GM23338 (cell line): ENCODE results near the gene REEP6. TPM values are rescaled to one million over a fixed set of nuclear protein-coding genes. Genes with fewer than 3 reads are reported as not detected.

Experiments used
- ATAC-seq: fragments of 200-7000 bp; cut with Tn5 transposase; 3 replicates; pipeline ENCODE4 v1.9.1; 2020
- DNase-seq: peaks from one replicate; pipeline ENCODE4 v3.0.0-alpha.2; 2015; ENCODE audit warnings: low spot score
- H2AFZ ChIP-seq: fragments of 200-600 bp; sonication (generic); 2 replicates; pipeline ENCODE4 v1.8.0; 2016; ENCODE audit warnings: antibody characterized with exemption, mild to moderate bottlenecking, moderate library complexity
- H3F3A ChIP-seq: fragments of 200-600 bp; sonication (generic); replicated peaks from 2 replicates; pipeline ENCODE4 v1.8.0; 2017; ENCODE audit warnings: antibody characterized with exemption, mixed run types, low read depth
- H3K27ac ChIP-seq: fragments of 200-600 bp; sonication (generic); 2 replicates; pipeline ENCODE4 v1.6.1; 2016; ENCODE audit warnings: low read depth
- H3K27me3 ChIP-seq: fragments of 200-600 bp; sonication (generic); 2 replicates; pipeline ENCODE4 v1.8.0; 2016; ENCODE audit warnings: mild to moderate bottlenecking, mixed run types, moderate library complexity; ENCODE audit not compliant: insufficient read depth
- H3K36me3 ChIP-seq: fragments of 200-600 bp; sonication (generic); 2 replicates; pipeline ENCODE4 v1.8.0; 2016; ENCODE audit warnings: mild to moderate bottlenecking; ENCODE audit not compliant: insufficient read depth
- H3K4me1 ChIP-seq: fragments of 200-600 bp; sonication (generic); 2 replicates; pipeline ENCODE4 v1.8.0; 2016; ENCODE audit warnings: mild to moderate bottlenecking, moderate library complexity; ENCODE audit not compliant: insufficient read depth
- H3K4me2 ChIP-seq: fragments of 200-600 bp; sonication (generic); 2 replicates; pipeline ENCODE4 v1.7.1; 2017; ENCODE audit warnings: mixed run types
- H3K4me3 ChIP-seq: fragments of 200-600 bp; sonication (generic); 2 replicates; pipeline ENCODE4 v1.6.1; 2016; ENCODE audit warnings: mixed run types
- H3K79me2 ChIP-seq: fragments of 200-600 bp; sonication (generic); replicated peaks from 2 replicates; pipeline ENCODE4 v1.8.0; 2017; ENCODE audit warnings: mild to moderate bottlenecking; ENCODE audit not compliant: insufficient read depth
- H3K9me2 ChIP-seq: fragments of 200-600 bp; sonication (generic); 2 replicates; pipeline ENCODE4 v1.8.0; 2017; ENCODE audit not compliant: insufficient read depth
- H4K20me1 ChIP-seq: fragments of 200-600 bp; sonication (generic); replicated peaks from 2 replicates; pipeline ENCODE4 v1.8.0; 2017; ENCODE audit warnings: mild to moderate bottlenecking; ENCODE audit not compliant: insufficient read depth
- H3K27ac Mint-ChIP-seq: 2 replicates; pipeline ENCODE4 v1.8.0; 2020; ENCODE audit warnings: inconsistent platforms, mild to moderate bottlenecking, moderate library complexity, mixed read lengths
- H3K27me3 Mint-ChIP-seq: 3 replicates; pipeline ENCODE4 v1.8.0; 2022; ENCODE audit warnings: low read depth, mild to moderate bottlenecking, moderate library complexity, mixed read lengths, inconsistent platforms; ENCODE audit not compliant: insufficient read depth, poor library complexity
- H3K36me3 Mint-ChIP-seq: 3 replicates; pipeline ENCODE4 v1.8.0; 2021; ENCODE audit warnings: low read depth, mild to moderate bottlenecking, inconsistent platforms, moderate library complexity, mixed read lengths
- H3K4me1 Mint-ChIP-seq: 3 replicates; pipeline ENCODE4 v1.8.0; 2020; ENCODE audit warnings: mild to moderate bottlenecking, inconsistent platforms, mixed read lengths
- H3K4me3 Mint-ChIP-seq: 3 replicates; pipeline ENCODE4 v1.8.0; 2021; ENCODE audit warnings: moderate library complexity, mild to moderate bottlenecking, inconsistent platforms, mixed read lengths
- H3K9me3 Mint-ChIP-seq: 3 replicates; pipeline ENCODE4 v1.8.0; 2020; ENCODE audit warnings: moderate library complexity, mild to moderate bottlenecking, inconsistent platforms, mixed read lengths
- CREB1 ChIP-seq: fragments of 250-450 bp; sonication (Bioruptor Pico); IDR thresholded peaks from 2 replicates; pipeline ENCODE4 v1.5.0; 2020; ENCODE audit warnings: low read depth, mild to moderate bottlenecking, moderate library complexity
- EZH2 ChIP-seq: fragments of 200-600 bp; sonication (generic); IDR thresholded peaks from one replicate; pipeline ENCODE4 v1.8.0; 2017; ENCODE audit warnings: antibody characterized with exemption, mild to moderate bottlenecking, low read depth; ENCODE audit not compliant: unreplicated experiment
- EZH2phosphoT487 ChIP-seq: fragments of 200-600 bp; sonication (generic); IDR thresholded peaks from one replicate; pipeline ENCODE4 v1.8.1; 2018; ENCODE audit warnings: antibody characterized with exemption; ENCODE audit not compliant: unreplicated experiment
- JUNB ChIP-seq: IDR thresholded peaks from one replicate; pipeline ENCODE4 v1.6.1; 2016; ENCODE audit warnings: antibody characterized with exemption; ENCODE audit not compliant: unreplicated experiment
- NANOG ChIP-seq: IDR thresholded peaks from 2 replicates; pipeline ENCODE4 v1.6.1; 2016; ENCODE audit warnings: antibody characterized with exemption, borderline replicate concordance
- POLR2AphosphoS5 ChIP-seq: IDR thresholded peaks from 2 replicates; pipeline ENCODE4 v1.6.1; 2016; ENCODE audit warnings: antibody characterized with exemption, low read depth
- REST ChIP-seq: IDR thresholded peaks from one replicate; pipeline ENCODE4 v1.6.1; 2018; ENCODE audit warnings: antibody characterized with exemption; ENCODE audit not compliant: unreplicated experiment
- STAT1 ChIP-seq: IDR thresholded peaks from one replicate; pipeline ENCODE4 v1.6.1; 2016; ENCODE audit warnings: antibody characterized with exemption; ENCODE audit not compliant: unreplicated experiment
- ZNF114 ChIP-seq: fragments of 250-450 bp; sonication (Bioruptor Pico); IDR thresholded peaks from 2 replicates; pipeline ENCODE4 v1.5.0; 2020; ENCODE audit warnings: mild to moderate bottlenecking, moderate library complexity
- ZNF331 ChIP-seq: fragments of 250-450 bp; sonication (Bioruptor Pico); IDR thresholded peaks from 2 replicates; pipeline ENCODE4 v1.5.0; 2020; ENCODE audit warnings: low read depth, mild to moderate bottlenecking, moderate library complexity
- ZNF462 ChIP-seq: fragments of 250-450 bp; sonication (Bioruptor Pico); IDR thresholded peaks from 2 replicates; pipeline ENCODE4 v1.5.0; 2020; ENCODE audit warnings: mild to moderate bottlenecking, moderate library complexity
- polyA plus RNA-seq: library from polyadenylated mRNA; unstranded; fragments of >200 nt; fragmentation: Nextera tagmentation; extraction: Ambion mirVana; gene quantifications from 2 replicates; pipeline ENCODE4 v1.2.1, GENCODE V29; 2016
- total RNA-seq: library from RNA; depleted of rRNA; stranded (reverse); fragments of >200 nt; shearing (Covaris generic); gene quantifications from 2 replicates; pipeline ENCODE4 v1.2.3, GENCODE V29; 2014
- TF ChIP-seq, protein P1 (sequence below): IDR thresholded peaks from 2 replicates; pipeline ENCODE4 v1.6.1; 2016; ENCODE audit warnings: antibody characterized with exemption
- TF ChIP-seq, protein P2 (sequence below), 2 experiments: fragments of 200-600 bp in 1 of 2; sonication (generic) in 1 of 2; conservative IDR thresholded peaks; 2 replicates each; pipeline versions ENCODE4 v1.5.1 to v1.6.1; 2016 to 2017; ENCODE audit warnings: antibody characterized with exemption in 2 of 2, low read depth in 2 of 2, mild to moderate bottlenecking in 2 of 2, moderate library complexity in 1 of 2

Gene REEP6
- total and polyA plus RNA-seq, 2 experiments from 2014 or later, result 15.2 to 20.0 TPM

DNA sequence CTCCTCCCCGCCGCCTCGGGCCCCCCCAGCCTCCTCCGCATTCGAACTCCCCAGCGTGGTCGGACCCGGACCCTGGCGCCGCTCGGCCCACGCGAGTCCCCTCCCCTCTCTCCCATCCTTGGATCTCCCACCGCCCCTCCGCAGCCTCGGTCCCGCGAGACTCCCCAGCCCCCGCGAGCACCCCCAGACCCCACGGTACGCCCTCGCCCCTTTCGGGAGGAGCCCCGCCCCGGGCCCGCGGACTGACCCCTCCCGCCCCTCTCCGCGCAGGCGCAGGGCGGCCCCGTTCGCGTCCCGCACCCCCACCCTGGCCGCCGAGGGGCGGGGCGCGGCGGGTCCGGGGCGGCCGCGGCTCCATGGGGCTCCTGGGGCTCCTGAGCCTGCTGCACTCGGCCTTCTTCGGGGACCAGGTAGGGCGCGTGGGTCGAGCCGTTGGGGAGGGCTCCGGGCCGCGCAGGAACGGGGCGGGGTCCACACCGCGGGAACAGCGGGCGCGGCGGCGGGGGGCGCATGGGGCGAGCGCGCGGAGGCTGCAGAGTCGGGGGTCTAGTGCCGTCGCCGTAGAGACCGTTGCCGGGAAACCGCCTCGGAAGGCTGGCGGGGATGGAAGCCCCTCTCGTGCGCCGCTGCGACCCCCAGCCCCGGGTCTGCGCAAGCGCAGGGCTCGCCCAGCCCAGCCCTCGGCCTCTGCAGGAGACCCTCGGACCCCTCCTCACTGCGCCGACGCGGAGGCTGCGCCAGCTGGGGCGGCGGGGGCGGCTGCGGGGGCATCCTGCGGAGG, 44.9 kb upstream of the REEP6 start:
- peak overlapping the region; percentile 78 for H3K4me2 ChIP-seq
- peaks cover 21% of the 10 kb centered on the region; the same call in 1 of the 2 replicates for H3K4me1 ChIP-seq
- 0 out of 2 replicates have a peak, but pooled peaks cover 3% of the 10 kb centered on the region for H3K79me2 ChIP-seq
- H3K9me2 ChIP-seq, result no peaks in the 10 kb centered on the region
- peaks cover 5% of the 10 kb centered on the region for H3K36me3 ChIP-seq
- H3K27ac Mint-ChIP-seq, result no peak overlapping the region
- H3K36me3 Mint-ChIP-seq, result peaks cover 20% of the 10 kb centered on the region
- ATAC-seq, result peak; percentile 13
- H3K4me3 Mint-ChIP-seq, result no peak overlapping the region
- peaks cover 12% of the 10 kb centered on the region for H4K20me1 ChIP-seq
- H3K27me3 ChIP-seq, result peaks cover 44% of the 10 kb centered on the region
- H3F3A ChIP-seq, result peaks cover 52% of the 10 kb centered on the region
- H2AFZ ChIP-seq, result no peak overlapping the region
- H3K27ac ChIP-seq, result no peak overlapping the region
- TF ChIP-seq REST (no peak), ZNF331 (CRISPR knock-in tag) (no peak), NANOG (no peak), EZH2 (no peak), EZH2phosphoT487 (no peak), POLR2AphosphoS5 (no peak), STAT1 (no peak), ZNF114 (CRISPR knock-in tag) (no peak), JUNB (no peak), CREB1 (CRISPR knock-in tag) (no peak), ZNF462 (no peak)
- TF ChIP-seq, protein P1, sequence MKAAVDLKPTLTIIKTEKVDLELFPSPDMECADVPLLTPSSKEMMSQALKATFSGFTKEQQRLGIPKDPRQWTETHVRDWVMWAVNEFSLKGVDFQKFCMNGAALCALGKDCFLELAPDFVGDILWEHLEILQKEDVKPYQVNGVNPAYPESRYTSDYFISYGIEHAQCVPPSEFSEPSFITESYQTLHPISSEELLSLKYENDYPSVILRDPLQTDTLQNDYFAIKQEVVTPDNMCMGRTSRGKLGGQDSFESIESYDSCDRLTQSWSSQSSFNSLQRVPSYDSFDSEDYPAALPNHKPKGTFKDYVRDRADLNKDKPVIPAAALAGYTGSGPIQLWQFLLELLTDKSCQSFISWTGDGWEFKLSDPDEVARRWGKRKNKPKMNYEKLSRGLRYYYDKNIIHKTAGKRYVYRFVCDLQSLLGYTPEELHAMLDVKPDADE, result no peak
- TF ChIP-seq, protein P2, sequence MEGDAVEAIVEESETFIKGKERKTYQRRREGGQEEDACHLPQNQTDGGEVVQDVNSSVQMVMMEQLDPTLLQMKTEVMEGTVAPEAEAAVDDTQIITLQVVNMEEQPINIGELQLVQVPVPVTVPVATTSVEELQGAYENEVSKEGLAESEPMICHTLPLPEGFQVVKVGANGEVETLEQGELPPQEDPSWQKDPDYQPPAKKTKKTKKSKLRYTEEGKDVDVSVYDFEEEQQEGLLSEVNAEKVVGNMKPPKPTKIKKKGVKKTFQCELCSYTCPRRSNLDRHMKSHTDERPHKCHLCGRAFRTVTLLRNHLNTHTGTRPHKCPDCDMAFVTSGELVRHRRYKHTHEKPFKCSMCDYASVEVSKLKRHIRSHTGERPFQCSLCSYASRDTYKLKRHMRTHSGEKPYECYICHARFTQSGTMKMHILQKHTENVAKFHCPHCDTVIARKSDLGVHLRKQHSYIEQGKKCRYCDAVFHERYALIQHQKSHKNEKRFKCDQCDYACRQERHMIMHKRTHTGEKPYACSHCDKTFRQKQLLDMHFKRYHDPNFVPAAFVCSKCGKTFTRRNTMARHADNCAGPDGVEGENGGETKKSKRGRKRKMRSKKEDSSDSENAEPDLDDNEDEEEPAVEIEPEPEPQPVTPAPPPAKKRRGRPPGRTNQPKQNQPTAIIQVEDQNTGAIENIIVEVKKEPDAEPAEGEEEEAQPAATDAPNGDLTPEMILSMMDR (conservative IDR thresholded peaks at IDR 0.05; ENCODE audit: low read depth in 2 of 2), result no peak
- H3K9me3 Mint-ChIP-seq, result no peaks in the 10 kb centered on the region; the same call in 2 of the 3 replicates
- DNase-seq, result peak; percentile 75
- H3K4me1 Mint-ChIP-seq, result peaks cover 34% of the 10 kb centered on the region
- peak overlapping the region; percentile 83 for H3K4me3 ChIP-seq
- H3K27me3 Mint-ChIP-seq, result peaks cover 57% of the 10 kb centered on the region
